Ureter (tissue), 1 donor: ENCODE results near the gene CLPTM1L. TPM values are rescaled to one million over a fixed set of nuclear protein-coding genes. Genes with fewer than 3 reads are reported as not detected.
"Not testable (repeated sequence)": the region's sequence is repeated elsewhere in the genome, so short reads cannot be mapped to it uniquely, and the experiment has no call there.

ENCODE experiments used
- DNase-seq: peaks from one replicate; pipeline ENCODE4 v3.0.0-alpha.2; 2020; ENCODE audit warnings: low spot score
- total RNA-seq: library from RNA; stranded (reverse); gene quantifications from one replicate; pipeline ENCODE4 v1.2.4, GENCODE V29; 2023
- donor health status: DM: yes; HTN: yes; CAD: no.

Gene CLPTM1L
- total RNA-seq, 1 donor from 2014 or later: 73.4 TPM

DNA sequence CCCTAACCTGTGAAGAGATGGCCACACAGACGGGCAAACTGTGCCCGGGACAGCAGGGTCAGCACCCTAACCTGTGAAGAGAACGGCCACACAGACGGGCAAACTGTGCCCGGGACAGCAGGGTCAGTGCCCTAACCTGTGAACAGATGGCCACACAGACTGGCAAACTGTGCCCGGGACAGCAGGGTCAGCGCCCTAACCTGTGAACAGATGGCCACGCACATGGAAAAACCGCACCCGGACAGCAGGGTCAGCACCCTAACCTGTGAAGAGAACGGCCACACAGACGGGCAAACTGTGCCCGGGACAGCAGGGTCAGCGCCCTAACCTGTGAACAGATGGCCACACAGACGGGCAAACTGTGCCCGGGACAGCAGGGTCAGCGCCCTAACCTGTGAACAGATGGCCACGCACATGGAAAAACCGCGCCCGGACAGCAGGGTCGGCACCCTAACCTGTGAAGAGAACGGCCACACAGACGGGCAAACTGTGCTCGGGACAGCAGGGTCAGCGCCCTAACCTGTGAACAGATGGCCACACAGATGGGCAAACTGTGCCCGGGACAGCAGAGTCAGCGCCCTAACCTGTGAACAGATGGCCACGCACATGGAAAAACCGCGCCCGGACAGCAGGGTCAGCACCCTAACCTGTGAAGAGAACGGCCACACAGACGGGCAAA is 5.6 kb downstream of the CLPTM1L start:
- not testable (repeated sequence) for DNase-seq

DNA sequence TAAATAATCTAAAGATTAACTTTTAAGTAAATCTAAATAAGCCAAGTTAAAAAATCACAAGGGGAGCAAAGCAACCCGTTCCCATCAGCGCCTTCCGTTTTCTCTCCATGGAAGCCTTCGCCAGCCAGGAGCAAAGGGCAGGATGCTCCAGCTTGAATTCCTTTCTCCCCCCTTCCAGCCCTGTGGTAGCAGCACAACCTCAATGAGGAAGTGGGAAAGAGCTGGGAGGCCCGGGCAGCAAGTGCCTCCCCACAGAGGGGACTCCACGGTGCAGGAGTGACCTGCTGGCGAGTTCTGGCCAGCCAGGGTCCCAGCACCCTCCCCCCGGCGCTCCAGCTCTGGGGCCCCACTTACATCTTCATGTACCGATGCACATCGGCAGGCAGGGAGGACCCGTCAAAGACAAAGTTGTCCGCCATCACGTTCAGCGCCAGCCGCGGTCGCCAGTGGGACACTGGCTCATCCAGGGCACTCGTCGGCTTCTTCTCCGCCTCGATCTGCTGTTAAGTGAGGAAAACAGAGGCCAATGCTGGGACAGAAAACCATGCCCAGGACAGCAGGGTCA is 6.3 kb downstream of the CLPTM1L start:
- no peak for DNase-seq

DNA sequence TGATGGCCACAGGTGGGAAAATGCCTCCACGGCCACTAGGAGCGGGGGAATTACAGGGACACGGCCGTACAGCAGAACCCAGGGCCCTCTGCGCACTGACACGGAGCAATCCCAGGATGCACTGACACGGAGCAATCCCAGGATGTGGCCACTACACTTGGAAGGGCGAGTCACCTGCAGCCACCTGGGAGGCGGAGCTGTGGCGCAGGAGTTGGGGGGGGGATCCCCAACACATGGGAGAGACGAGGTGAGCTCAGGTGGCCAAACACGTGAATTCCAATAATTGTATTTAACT is 6.8 kb downstream of the CLPTM1L start:
- DNase-seq: no peak

DNA sequence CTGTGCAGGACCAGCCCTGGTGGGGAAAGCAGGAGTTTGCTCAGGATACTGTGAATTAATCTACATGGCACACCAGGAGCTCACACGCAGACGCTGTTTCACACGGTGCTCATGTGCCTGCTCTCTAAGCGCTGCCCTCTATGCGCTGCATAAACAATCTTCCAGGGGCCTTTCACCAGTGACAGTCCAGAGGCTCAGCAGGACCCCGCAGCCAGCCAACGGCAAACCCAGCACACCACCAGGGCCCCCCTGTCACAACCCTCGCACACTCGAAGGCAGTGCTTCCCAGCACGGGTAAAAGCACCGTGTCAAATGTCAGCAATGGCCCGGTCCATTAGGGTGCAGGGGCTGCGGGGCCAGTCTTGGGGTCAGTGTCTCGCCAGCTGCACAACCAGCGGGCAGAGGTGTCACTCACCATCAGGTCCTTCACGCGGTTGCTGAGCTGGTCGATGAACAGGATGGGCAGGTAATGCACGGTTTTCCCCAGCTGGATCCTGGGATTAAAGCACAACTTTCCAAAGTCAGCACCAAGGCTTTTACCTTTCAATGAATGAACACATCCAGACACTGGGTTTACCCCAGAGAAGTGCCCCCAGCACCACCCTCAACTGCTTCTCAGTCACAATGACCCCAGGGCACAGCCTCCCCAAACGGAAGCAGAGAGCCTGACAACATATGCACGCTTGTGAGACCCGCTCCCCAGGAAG is 7.3 kb downstream of the CLPTM1L start:
- no peak for DNase-seq

DNA sequence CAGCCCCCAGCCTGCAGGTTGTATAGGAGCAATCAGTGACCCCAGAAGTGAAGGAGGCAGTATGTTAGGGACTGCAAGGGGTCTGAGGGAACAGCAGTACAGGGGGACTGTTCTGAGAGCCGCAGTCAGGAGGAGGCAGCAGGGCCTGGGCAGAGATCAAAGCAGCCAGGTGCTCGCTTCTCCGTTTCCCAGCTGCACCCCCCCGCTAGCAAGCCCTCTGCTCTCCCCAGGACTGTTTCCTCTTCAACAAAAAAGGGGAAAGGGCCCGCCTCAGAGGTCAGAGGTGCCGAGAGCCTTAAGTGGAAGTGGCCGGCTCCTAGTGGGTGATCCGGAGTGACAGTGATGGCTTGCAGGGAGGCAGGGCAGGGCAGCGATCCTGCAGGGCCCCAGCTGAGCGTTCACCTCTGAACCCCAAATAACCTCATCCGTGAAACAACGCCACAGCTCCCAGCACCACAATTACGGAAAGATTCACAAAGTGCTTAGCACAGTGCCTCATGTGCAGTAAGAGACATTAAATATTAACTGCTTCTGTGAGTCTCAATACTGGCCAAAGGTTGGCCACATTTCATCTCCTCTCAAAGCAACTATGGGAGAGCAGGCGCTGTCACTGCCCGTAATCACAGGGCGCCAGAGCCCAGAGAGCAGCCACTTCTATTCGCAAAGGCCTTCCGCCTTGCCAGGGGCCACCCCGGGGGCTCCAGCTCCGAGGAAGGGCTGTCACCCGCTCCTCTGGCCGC is 8.0 kb downstream of the CLPTM1L start:
- DNase-seq: no peak

DNA sequence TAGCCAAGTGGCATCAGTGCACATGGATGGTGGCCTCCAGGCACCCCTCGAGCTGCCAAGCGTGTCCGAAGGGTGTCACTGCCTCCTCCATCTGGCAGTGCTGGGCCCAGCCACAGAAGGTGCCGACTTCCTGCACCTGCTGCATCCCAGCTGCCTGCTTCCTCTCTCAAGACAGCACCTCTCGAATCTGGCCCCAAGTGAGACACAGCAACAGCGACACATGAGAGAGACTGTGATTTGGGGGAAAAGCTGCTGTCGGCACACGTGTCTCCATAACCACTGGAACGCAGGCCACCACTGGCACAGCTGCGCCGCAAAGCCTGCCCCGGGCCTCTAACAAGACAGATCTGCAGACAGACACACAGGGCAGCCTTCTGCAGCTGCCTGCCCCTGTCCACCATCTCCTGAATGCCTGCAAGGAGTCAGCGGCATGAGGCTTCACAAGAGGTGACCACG is 8.8 kb downstream of the CLPTM1L start:
- DNase-seq: no peak

DNA sequence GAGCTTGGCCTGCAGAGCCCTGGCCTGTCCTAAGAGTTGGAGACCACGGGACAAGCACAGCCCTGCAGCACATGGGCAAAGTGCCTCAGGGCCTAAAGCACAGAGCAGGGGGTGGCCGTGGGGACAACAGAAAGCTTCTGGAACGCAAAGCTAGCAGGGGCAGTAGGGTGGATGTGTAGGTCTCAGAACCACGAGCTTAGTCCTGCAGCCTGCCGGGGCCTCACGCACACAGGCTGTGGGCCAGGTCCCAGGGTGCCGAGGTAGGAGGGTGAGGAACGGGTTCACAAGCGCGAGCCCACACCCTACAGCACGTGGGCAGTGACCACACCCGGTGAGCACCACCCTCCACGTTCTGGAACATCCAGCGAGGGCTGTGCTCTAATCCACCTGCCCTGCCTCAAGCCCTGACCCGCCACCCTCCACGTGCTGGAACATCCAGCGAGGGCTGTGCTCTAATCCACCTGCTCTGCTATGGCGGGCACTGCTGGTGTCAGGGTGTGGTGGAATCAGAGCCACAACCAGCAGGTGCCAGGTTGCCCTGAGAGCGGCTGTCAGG is 9.3 kb downstream of the CLPTM1L start:
- DNase-seq: no peak

DNA sequence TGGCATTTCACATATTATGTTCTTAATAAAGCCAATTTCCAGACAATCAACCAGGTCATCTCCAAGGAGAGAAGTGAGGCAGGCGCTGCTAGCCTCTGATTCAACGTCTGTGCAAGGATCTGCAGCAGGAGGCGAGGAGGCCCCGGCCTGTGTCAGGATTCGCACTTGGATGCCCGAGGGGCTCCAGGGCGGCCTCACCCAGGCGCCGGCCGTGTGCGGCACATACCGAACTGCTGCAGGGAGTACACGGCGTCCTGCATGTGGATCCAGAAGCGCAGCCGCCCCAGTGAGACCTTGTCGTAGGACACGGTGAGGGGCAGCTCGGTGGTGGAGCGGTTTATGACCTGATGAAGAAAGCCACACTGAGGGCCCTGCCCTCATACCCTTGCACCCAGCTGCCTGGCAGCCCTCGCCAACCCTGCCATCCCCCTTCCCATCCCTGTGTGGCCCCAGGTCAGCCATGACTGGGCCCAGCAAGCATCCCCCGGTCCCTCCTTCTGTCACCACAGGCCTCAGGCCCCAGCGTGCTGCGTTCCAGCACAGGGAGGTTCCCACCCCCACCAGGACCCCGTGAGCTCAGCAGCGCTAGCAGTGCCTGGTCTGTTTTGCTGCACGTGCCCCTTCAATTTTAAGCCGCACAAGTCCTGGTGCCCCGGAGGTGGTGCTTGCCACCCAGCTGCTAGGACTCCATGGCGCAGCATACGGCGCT is 9.9 kb downstream of the CLPTM1L start:
- DNase-seq: no peak

DNA sequence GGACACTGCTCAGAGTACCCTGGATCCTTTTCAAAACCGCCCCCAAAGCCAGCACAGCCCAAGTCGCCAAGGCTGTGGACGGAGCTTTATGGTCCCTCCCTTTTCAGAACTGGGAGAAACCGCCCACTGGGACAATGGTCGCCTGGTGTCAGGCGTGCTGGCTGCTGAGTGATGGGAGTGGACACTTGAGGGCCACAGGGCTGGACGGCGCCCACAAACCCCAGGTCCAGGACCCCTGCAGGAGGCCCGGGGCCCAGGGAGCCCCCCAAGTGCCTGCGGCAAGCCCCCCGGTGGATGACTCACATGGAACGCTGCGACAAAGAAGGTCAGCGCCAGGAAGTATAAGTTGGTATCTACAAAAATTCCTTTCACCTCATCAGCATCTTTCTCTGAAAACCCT is 10.9 kb downstream of the CLPTM1L start:
- no peak for DNase-seq

DNA sequence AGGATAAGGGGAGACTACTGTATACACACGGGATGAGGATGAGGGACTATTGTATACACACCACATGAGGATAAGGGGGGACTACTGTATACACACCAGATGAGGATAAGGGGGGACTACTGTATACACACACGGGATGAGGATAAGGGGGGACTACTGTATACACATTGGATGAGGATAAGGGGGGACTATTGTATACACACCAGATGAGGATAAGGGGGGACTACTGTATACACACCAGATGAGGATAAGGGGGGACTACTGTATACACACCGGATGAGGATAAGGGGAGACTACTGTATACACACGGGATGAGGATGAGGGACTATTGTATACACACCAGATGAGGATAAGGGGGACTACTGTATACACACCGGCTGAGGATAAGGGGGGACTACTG is 11.6 kb downstream of the CLPTM1L start:
- not testable (repeated sequence) for DNase-seq

DNA sequence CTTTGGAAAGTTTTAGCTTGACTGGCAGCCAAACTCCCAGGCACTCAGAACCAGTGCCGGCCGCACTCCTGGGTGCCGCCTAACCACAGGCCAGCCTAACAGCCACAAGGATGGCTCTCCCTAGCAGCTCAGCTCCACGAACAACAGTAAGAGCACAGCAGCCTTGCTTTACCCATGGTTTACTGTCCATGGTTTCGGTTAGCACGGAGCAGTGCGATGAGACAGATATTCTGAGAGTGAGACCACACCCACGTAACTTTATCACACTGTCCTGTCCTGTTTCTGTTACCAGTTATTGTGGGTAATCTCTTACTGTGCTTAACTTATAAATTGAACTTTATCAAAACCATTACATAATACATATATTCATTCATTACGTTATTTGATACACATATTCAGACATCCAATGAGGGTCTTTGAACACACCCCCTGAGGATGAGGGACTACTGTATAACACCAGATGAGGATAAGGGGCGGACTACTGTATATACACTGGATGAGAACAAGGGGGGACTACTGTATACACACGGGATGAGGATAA is 12.4 kb downstream of the CLPTM1L start:
- DNase-seq: no peak

DNA sequence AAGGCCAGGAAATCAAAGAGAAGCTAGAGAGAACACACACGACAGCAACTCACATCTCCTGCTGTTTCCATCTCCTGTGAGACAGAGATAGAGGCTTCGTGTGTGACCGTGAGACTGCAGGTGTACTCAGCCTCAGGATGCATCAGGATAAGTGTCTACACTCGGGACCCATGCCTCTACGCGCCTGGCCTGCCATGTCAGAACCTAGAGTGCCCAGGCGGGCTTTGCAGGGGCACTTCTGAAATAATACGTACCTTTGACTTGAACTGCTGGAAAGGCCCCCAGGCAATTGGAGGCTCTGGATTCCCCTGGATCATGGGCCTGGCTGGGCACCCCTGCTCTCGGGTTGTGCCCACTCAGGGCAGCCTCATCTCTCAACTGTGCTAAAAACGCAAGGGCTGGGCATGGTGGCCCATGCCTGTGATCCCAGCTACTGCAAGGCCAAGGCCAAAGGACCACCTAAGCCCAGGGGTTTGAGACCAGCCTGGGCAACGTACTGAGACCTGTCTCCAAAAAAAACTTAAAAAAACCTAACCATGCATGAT is 13.0 kb downstream of the CLPTM1L start:
- DNase-seq: no peak

DNA sequence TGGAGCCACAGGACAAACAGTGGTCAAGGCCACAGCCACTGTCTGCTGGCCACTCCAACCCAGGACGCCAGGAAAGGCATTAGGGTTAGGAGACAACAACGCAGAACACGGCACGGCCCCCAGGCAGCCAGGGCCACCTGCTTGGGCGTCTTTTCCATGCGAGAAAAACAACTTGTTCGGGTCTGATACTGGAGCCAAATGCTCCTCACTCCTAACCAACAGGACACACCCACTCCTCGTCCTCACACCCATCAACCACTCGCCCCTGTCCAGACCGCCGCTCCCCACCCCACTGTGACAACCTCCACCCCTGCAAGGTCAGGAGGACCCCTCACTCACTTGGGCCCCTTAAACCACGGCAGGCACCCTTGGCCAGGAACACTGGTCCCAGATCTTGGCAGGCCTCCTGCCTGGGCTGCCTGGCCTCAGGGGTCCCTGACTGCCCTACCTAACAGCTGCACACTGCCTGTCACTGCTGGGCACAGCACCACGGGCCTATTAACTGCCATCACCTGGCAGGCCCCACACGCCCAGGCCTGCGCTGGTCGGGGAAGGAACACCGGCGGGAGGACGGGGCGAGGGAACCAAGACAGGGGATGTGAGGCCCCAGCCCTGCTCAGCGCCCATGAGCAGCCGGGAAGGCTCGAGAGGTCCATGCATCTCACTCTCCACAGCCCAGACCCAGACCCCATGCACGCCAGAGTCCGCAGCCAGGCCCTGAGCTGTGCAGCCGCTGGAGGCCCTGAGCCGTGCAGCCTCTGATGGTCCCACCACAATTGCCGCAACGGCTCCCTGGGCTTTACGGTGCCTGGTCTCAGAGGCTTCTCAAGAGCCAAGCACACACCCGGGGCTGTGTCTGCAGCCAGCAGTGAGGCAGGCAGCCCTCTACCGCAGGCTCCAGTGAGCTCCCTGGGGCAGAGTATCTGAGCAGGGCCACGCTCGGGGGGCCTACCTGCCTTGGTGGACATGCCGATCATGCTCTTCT is 13.8 kb downstream of the CLPTM1L start:
- no peak for DNase-seq

DNA sequence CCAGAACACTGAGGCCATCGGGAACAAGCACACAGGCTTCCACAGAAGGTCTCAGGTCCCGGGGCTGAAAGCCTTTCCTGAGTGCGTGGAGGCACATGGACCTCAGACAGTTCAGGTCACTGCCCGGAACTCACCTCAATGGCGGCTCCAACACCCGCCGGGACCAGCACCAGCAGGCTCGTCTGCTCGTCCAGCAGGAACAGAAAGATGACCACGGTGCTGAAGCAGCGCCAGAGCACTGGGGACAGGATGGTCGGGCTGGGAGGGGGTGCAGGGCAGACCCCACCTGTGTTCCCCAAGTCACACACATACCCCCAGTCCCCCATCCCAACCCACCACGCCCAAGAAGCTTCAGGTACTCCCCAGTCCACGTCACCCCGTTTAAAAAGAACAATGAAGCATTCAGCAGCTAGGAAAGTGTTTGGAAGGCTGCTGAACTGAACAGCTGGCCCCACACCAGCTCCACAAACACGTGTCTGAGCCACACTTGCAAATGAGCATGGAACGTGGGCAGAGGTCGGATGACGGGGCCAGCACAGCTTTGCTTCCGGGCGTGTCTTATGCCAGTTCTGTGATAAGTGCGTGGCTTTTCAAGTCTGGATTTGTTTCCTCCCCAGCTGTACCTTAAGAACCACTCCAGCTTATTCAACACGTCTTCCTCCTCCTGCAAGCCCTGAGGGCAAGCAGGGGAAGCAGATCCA is 14.6 kb downstream of the CLPTM1L start:
- DNase-seq: peak; percentile 83

DNA sequence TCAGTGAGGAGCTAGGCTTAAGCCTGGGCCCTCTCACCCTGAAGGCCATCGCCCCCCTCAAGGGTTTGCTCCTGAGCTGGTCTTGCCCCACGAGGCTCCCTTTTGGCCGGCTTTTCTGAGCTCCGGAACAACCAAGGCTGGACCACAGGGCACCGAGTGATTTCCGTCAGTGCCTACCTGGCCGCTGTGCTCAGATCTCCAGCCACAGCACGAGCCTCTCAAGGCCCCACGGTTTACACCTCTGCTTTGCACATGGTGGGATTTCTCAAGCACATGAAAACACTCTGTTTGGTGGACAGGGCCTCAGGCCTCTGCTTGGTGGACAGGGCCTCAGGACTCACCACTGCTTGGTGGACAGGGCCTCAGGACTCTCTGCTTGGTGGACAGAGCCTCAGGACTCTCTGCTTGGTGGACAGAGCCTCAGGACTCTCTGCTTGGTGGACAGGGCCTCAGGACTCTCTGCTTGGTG is 15.8 kb downstream of the CLPTM1L start:
- DNase-seq: no peak

DNA sequence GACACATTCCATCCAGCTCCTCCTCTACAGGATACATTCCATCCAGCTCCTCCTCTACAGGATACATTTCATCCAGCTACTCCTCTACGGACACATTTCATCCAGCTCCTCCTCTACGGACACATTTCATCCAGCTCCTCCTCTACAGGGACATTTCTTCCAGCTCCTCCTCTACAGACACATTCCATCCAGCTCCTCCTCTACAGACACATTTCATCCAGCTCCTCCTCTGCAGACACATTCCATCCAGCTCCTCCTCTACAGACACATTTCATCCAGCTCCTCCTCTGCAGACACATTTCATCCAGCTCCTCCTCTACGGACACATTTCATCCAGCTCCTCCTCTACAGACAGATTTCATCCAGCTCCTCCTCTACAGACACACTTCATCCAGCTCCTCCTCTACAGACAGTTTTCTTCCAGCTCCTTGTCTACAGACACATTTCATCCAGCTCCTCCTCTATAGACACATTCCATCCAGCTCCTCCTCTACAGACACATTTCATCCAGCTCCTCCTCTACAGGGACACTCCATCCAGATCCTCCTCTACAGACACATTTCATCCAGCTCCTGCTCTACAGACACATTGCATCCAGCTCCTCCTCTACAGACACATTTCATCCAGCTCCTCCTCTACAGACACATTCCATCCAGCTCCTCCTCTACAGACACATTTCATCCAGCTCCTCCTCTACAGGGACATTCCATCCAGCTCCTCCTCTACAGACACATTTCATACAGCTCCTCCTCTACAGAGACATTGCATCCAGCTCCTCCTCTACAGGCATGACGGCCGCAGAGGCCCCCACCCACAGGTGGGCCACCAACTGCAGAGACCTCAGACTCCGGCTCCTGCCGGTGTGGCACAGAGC is 16.4 kb downstream of the CLPTM1L start:
- not testable (repeated sequence) for DNase-seq

DNA sequence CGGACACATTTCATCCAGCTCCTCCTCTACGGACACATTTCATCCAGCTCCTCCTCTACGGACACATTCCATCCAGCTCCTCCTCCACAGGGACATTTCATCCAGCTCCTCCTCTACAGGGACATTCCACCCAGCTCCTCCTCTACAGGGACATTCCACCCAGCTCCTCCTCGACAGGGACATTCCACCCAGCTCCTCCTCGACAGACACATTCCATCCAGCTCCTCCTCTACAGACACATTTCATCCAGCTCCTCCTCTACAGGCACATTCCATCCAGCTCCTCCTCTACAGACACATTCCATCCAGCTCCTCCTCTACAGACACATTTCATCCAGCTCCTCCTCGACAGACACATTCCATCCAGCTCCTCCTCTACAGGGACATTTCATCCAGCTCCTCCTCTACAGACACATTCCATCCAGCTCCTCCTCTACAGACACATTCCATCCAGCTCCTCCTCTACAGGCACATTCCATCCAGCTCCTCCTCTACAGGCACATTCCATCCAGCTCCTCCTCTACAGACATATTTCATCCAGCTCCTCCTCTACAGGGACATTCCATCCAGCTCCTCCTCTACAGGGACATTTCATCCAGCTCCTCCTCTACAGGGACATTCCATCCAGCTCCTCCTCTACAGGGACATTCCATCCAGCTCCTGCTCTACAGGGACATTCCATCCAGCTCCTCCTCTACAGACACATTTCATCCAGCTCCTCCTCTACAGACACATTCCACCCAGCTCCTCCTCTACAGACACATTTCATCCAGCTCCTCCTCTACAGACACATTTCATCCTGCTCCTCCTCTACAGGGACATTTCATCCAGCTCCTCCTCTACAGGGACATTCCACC is 17.8 kb downstream of the CLPTM1L start:
- not testable (repeated sequence) for DNase-seq
